ENCODE results near the gene CDHR4.
A peak's percentile ranks its signal among the peaks of the same experiment; 100 is the strongest.
"Not testable (repeated sequence)": the region's sequence is repeated elsewhere in the genome, so short reads cannot be mapped to it uniquely, and the experiment has no call there.

Gene CDHR4

DNA sequence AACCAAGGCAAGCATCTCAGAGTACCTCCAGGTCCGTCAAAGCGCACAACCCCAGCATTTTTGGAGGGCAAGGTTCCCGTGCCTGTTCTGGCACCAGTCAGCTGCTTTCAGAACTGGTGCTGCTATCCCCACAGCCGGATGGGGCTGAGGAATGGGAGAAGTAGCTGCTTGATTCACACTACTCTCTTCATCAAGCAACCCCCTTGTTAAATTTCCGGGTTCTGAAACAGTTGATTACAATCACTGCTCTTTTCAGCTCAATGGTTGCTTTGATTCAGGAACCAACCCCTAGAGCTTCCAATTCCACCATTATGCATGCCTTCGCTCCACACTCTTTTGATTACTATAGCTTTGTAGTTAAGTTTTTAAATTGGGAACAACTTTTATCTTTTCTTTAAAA is 26.3 kb upstream of the CDHR4 start:
- Histone ChIP-seq H3K27me3 (ENCODE audit: insufficient read depth, low read length, poor library complexity) (no peaks in the 10 kb centered on the region), H3K9me3 (ENCODE audit: insufficient read depth, low read length, severe bottlenecking) (no peaks in the 10 kb centered on the region), H2AFZ (ENCODE audit: low read depth, low read length) (no peak overlapping the region), H3K4me1 (ENCODE audit: insufficient read depth, low read length) (no peaks in the 10 kb centered on the region), H3K36me3 (ENCODE audit: insufficient read depth, low read length) (peaks cover 32% of the 10 kb centered on the region), H3K27ac (ENCODE audit: low read length) (no peak overlapping the region), H3K79me2 (ENCODE audit: insufficient read depth, low read length) (no peaks in the 10 kb centered on the region), H3K4me3 (ENCODE audit: low read depth in 1 of 2, low read length in 2 of 2) (no peak overlapping the region), H3K4me2 (ENCODE audit: insufficient read depth, low read length) (no peak overlapping the region), H3K9ac (ENCODE audit: low read depth, low read length) (no peak overlapping the region), H4K20me1 (ENCODE audit: insufficient read depth, low read length) (no peaks in the 10 kb centered on the region)
- TF ChIP-seq, protein P1, sequence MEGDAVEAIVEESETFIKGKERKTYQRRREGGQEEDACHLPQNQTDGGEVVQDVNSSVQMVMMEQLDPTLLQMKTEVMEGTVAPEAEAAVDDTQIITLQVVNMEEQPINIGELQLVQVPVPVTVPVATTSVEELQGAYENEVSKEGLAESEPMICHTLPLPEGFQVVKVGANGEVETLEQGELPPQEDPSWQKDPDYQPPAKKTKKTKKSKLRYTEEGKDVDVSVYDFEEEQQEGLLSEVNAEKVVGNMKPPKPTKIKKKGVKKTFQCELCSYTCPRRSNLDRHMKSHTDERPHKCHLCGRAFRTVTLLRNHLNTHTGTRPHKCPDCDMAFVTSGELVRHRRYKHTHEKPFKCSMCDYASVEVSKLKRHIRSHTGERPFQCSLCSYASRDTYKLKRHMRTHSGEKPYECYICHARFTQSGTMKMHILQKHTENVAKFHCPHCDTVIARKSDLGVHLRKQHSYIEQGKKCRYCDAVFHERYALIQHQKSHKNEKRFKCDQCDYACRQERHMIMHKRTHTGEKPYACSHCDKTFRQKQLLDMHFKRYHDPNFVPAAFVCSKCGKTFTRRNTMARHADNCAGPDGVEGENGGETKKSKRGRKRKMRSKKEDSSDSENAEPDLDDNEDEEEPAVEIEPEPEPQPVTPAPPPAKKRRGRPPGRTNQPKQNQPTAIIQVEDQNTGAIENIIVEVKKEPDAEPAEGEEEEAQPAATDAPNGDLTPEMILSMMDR (IDR thresholded peaks at IDR 0.05; ENCODE audit: borderline replicate concordance, extremely low read depth, low read length, poor library complexity, severe bottlenecking) = no peak
- TF ChIP-seq EZH2 (IDR thresholded peaks at IDR 0.05; ENCODE audit: borderline replicate concordance, low read depth, low read length, severe bottlenecking) = no peak
- ATAC-seq (ENCODE audit: insufficient read depth, low read depth) (no peak), DNase-seq (no peak)

DNA sequence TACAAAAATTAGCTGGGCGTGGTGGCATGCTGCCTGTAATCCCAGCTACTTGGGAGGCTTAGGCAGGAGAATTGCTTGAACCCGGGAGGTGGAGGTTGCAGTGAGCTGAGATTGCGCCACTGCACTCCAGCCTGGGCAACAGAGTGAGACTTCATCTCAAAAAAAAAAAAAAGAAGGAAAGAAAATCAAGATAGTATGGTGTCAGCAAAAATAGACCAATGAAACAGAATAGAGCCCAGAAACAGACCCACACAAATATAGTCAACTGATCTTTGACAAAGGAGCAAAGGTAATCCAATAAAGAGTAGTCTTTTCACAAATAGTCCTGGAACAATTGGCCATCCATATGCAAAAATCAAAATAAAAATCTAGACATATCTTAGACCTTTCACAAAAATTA is 23.5 kb upstream of the CDHR4 start:
- not testable (repeated sequence) for H3K36me3 ChIP-seq (ENCODE audit: insufficient read depth, low read length); H3K4me2 ChIP-seq (ENCODE audit: insufficient read depth, low read length); ATAC-seq (ENCODE audit: insufficient read depth, low read depth); DNase-seq; H3K79me2 ChIP-seq (ENCODE audit: insufficient read depth, low read length); H3K27ac ChIP-seq (ENCODE audit: low read length); H2AFZ ChIP-seq (ENCODE audit: low read depth, low read length); H3K9me3 ChIP-seq (ENCODE audit: insufficient read depth, low read length, severe bottlenecking); H3K4me3 ChIP-seq (ENCODE audit: low read depth in 1 of 2, low read length in 2 of 2); H3K9ac ChIP-seq (ENCODE audit: low read depth, low read length); H3K4me1 ChIP-seq (ENCODE audit: insufficient read depth, low read length); H4K20me1 ChIP-seq (ENCODE audit: insufficient read depth, low read length); H3K27me3 ChIP-seq (ENCODE audit: insufficient read depth, low read length, poor library complexity)

DNA sequence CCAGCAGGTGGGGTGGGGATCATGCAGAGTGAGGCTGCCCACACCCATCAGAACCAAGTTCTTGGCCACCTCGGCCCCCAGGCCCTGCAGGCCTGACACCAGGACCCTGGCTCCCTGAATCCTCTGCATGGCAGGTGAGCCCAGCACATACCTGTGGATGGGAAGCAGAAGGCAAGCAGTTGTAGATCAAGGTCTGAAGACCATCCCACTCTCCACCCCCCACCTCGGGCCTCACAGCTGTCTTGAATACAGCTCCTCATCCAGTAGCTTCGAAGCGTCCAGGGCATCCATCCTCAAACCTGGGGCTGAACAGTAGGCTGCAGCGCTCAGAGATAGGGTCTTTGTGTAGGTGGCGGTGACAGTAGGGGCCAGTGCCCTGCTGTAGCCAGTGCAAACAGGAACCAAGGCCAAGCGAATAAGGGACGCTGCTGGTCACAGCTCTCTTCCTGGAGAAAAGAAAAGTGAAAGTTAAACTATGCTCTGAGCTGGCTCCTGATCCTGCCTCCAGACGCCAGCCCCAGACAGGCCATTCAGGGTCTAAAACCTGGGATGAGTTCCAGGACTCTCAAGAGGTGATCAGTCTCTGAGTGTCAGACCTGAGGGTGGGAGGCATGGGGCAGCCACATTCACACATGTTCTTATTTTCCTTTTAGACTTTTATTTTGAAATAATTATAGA is 14.0 kb upstream of the CDHR4 start, which contains the start of gene UBA7:
Gene UBA7, minus strand, starts transcription at position 457 of the 678 bp plus-strand sequence. Its CDS starts 166 bp downstream, at position 291.
- Histone ChIP-seq H4K20me1 (ENCODE audit: insufficient read depth, low read length) (no peaks in the 10 kb centered on the region), H3K9ac (ENCODE audit: low read depth, low read length) (peak within 1 kb of the TSS; percentile 61), H3K4me3 (ENCODE audit: low read depth in 1 of 2, low read length in 2 of 2) (peak within 1 kb of the TSS; percentile 9 to 60; a peak in 3 of 4 replicates), H2AFZ (ENCODE audit: low read depth, low read length) (peak within 1 kb of the TSS; percentile 88), H3K27ac (ENCODE audit: low read length) (peak within 1 kb of the TSS; percentile 87), H3K4me2 (ENCODE audit: insufficient read depth, low read length) (peak within 1 kb of the TSS; percentile 71), H3K9me3 (ENCODE audit: insufficient read depth, low read length, severe bottlenecking) (no peaks in the 10 kb centered on the region), H3K27me3 (ENCODE audit: insufficient read depth, low read length, poor library complexity) (no peaks in the 10 kb centered on the region), H3K79me2 (ENCODE audit: insufficient read depth, low read length) (no peaks in the 10 kb centered on the region), H3K36me3 (ENCODE audit: insufficient read depth, low read length) (peaks cover 22% of the 10 kb centered on the region), H3K4me1 (ENCODE audit: insufficient read depth, low read length) (peaks cover 26% of the 10 kb centered on the region)
- ATAC-seq (ENCODE audit: insufficient read depth, low read depth) (peak; percentile 95), DNase-seq (peak; percentile 66)
- no peak for TF ChIP-seq EZH2 (IDR thresholded peaks at IDR 0.05; ENCODE audit: borderline replicate concordance, low read depth, low read length, severe bottlenecking)
- TF ChIP-seq, protein P1 (IDR thresholded peaks at IDR 0.05; ENCODE audit: borderline replicate concordance, extremely low read depth, low read length, poor library complexity, severe bottlenecking) = no peak

DNA sequence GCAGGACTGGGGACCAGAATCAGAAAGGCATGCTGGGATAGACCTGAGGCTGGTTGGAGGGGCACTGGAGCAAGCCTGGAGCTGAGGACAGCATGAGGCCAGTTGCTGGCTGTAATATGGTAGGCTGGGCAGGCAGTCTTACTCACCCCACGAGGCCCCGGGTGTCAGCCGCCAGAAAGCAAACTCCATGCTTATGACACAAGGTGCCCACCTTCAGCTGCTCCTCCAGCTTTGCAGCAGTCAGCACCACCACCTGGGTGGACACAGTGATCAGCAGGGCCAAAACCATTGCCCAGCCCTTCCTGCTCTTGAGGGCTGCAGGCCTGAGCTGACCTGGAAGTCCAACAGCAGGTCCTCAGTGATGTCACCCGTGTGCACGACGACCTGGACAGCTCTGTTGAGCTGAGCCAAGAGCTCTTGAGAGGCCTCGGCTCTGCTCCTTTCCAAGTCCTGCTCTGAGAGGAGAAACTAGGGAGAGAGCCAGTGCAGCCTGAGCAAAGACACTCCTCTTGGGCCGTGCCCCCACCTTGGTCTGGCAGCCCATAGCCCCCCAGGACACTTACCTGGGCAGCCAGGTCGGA is 13.3 kb upstream of the CDHR4 start:
- no peak for TF ChIP-seq EZH2 (IDR thresholded peaks at IDR 0.05; ENCODE audit: borderline replicate concordance, low read depth, low read length, severe bottlenecking)
- TF ChIP-seq, protein P1 (IDR thresholded peaks at IDR 0.05; ENCODE audit: borderline replicate concordance, extremely low read depth, low read length, poor library complexity, severe bottlenecking) = no peak
- no peaks in the 10 kb centered on the region for H3K27me3 ChIP-seq (ENCODE audit: insufficient read depth, low read length, poor library complexity)
- ATAC-seq (ENCODE audit: insufficient read depth, low read depth) (peak; percentile 13), DNase-seq (no peak)
- no peaks in the 10 kb centered on the region for H3K9me3 ChIP-seq (ENCODE audit: insufficient read depth, low read length, severe bottlenecking)
- H3K79me2 ChIP-seq (ENCODE audit: insufficient read depth, low read length) = no peaks in the 10 kb centered on the region
- peaks cover 22% of the 10 kb centered on the region for H3K36me3 ChIP-seq (ENCODE audit: insufficient read depth, low read length)
- H3K4me1 ChIP-seq (ENCODE audit: insufficient read depth, low read length) = peaks cover 27% of the 10 kb centered on the region
- peak overlapping the region; percentile 71 for H3K4me2 ChIP-seq (ENCODE audit: insufficient read depth, low read length)
- peak overlapping the region; percentile 61 for H3K9ac ChIP-seq (ENCODE audit: low read depth, low read length)
- H3K27ac ChIP-seq (ENCODE audit: low read length) = peak overlapping the region; percentile 87
- H3K4me3 ChIP-seq (ENCODE audit: low read depth in 1 of 2, low read length in 2 of 2) = peak overlapping the region; percentile 9 to 60; a peak in 3 of 4 replicates
- H2AFZ ChIP-seq (ENCODE audit: low read depth, low read length) = peak overlapping the region; percentile 88
- H4K20me1 ChIP-seq (ENCODE audit: insufficient read depth, low read length) = no peaks in the 10 kb centered on the region

All from DND-41 (cell line).